ENCODE results near the gene CAPN5.

Gene CAPN5

GRCh38 chr11:77141475-77141874 lies 74.7 kb downstream of the CAPN5 start:
- no peak for DNase-seq (ENCODE audit: low read depth)
- TF ChIP-seq, protein P1, sequence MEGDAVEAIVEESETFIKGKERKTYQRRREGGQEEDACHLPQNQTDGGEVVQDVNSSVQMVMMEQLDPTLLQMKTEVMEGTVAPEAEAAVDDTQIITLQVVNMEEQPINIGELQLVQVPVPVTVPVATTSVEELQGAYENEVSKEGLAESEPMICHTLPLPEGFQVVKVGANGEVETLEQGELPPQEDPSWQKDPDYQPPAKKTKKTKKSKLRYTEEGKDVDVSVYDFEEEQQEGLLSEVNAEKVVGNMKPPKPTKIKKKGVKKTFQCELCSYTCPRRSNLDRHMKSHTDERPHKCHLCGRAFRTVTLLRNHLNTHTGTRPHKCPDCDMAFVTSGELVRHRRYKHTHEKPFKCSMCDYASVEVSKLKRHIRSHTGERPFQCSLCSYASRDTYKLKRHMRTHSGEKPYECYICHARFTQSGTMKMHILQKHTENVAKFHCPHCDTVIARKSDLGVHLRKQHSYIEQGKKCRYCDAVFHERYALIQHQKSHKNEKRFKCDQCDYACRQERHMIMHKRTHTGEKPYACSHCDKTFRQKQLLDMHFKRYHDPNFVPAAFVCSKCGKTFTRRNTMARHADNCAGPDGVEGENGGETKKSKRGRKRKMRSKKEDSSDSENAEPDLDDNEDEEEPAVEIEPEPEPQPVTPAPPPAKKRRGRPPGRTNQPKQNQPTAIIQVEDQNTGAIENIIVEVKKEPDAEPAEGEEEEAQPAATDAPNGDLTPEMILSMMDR (IDR thresholded peaks at IDR 0.05; ENCODE audit: insufficient read depth, low read depth, low read length, missing control alignments) = no peak
- H3K4me3 ChIP-seq (ENCODE audit: low read depth, low read length) = no peak overlapping the region

GRCh38 chr11:77142091-77142975 lies 75.6 kb downstream of the CAPN5 start:
- H3K4me3 ChIP-seq (ENCODE audit: low read depth, low read length) = no peak overlapping the region
- peak; percentile 24 for DNase-seq (ENCODE audit: low read depth)
- TF ChIP-seq, protein P1 (IDR thresholded peaks at IDR 0.05; ENCODE audit: insufficient read depth, low read depth, low read length, missing control alignments) = no peak

- TF ChIP-seq, protein P1 (IDR thresholded peaks at IDR 0.05; ENCODE audit: insufficient read depth, low read depth, low read length, missing control alignments) = no peak
- H3K4me3 ChIP-seq (ENCODE audit: low read depth, low read length) = no peak overlapping the region
- DNase-seq (ENCODE audit: low read depth) = no peak
Measured at GRCh38 chr11:77143405-77144020, 76.7 kb downstream of the CAPN5 start.

GRCh38 chr11:77144196-77144856 lies 77.6 kb downstream of the CAPN5 start:
- H3K4me3 ChIP-seq (ENCODE audit: low read depth, low read length) = no peak overlapping the region
- TF ChIP-seq, protein P1 (IDR thresholded peaks at IDR 0.05; ENCODE audit: insufficient read depth, low read depth, low read length, missing control alignments) = no peak
- DNase-seq (ENCODE audit: low read depth) = no peak

GRCh38 chr11:77144857-77145428 lies 78.2 kb downstream of the CAPN5 start:
- H3K4me3 ChIP-seq (ENCODE audit: low read depth, low read length) = no peak overlapping the region
- TF ChIP-seq, protein P1 (IDR thresholded peaks at IDR 0.05; ENCODE audit: insufficient read depth, low read depth, low read length, missing control alignments) = no peak
- no peak for DNase-seq (ENCODE audit: low read depth)

- H3K4me3 ChIP-seq (ENCODE audit: low read depth, low read length) = no peak overlapping the region
- DNase-seq (ENCODE audit: low read depth) = no peak
- TF ChIP-seq, protein P1 (IDR thresholded peaks at IDR 0.05; ENCODE audit: insufficient read depth, low read depth, low read length, missing control alignments) = no peak
Measured at GRCh38 chr11:77146261-77147035, 79.7 kb downstream of the CAPN5 start.
